GM19328 (cell line): ENCODE measurements around the gene PER1.

Experiments used
- ATAC-seq: cut with Tn5 transposase; IDR thresholded peaks from one replicate; pipeline ENCODE4 v1.9.1; 2021; ENCODE audit warnings: mild to moderate bottlenecking, moderate library complexity; ENCODE audit not compliant: unreplicated experiment

The PER1 gene

GRCh38 chr17:8096541-8096940 lies 55.7 kb downstream of the PER1 start:
- no peak for ATAC-seq

- no peak for ATAC-seq
Measured at GRCh38 chr17:8095361-8095760, 56.8 kb downstream of the PER1 start.

- ATAC-seq = no peak
Measured at GRCh38 chr17:8091033-8091687, 61.0 kb downstream of the PER1 start.
